ENCODE data around the gene CDC42SE1. TPM values are rescaled to one million over a fixed set of nuclear protein-coding genes. Genes with fewer than 3 reads are reported as not detected.

CDC42SE1 gene
- total and polyA plus RNA-seq, 9 of the 15 experiments (the other 6 are each of a cell fraction or from before 2014, with no cell fraction given): 78.1 to 189 (median 114) TPM

GRCh38 chr1:151070474-151071276 is 11.3 kb upstream of the CDC42SE1 start, which contains the start of gene GABPB2 (continued):
- TF ChIP-seq ZBTB40 (IDR thresholded peaks at IDR 0.05) (peak; percentile 82), ZBTB40 (CRISPR knock-in tag; IDR thresholded peaks at IDR 0.05) (no peak), POLR2A (conservative IDR thresholded peaks at IDR 0.05) (peak; percentile 91), GABPB1 (CRISPR knock-in tag; IDR thresholded peaks at IDR 0.05) (peak; percentile 85), HNRNPL (IDR thresholded peaks at IDR 0.05; ENCODE audit: low read depth, low read length) (no peak), ZNF717 (CRISPR knock-in tag; IDR thresholded peaks at IDR 0.05) (no peak), BDP1 (IDR thresholded peaks at IDR 0.05; ENCODE audit: insufficient read depth, insufficient read length) (no peak), ZNF274 (IDR thresholded peaks at IDR 0.05; ENCODE audit: borderline replicate concordance, low read depth, low read length) (no peak), GTF2A2 (tag; IDR thresholded peaks at IDR 0.05) (peak; percentile 85), NFRKB (IDR thresholded peaks at IDR 0.05; ENCODE audit: low read depth) (peak; percentile 100), SMARCA5 (IDR thresholded peaks at IDR 0.05) (peak; percentile 64; the same call in 1 of the 2 replicates), NR1H2 (CRISPR knock-in tag; IDR thresholded peaks at IDR 0.05) (no peak), ZNF347 (CRISPR knock-in tag; IDR thresholded peaks at IDR 0.05; ENCODE audit: low read depth) (no peak), CBX3 (IDR thresholded peaks at IDR 0.05; ENCODE audit: borderline replicate concordance in 1 of 2, low read length in 2 of 2) (peak in 1 of 2 experiments; percentile 81; a peak in 2 of 3 replicates), RBM22 (IDR thresholded peaks at IDR 0.05; ENCODE audit: low read depth, low read length, poor library complexity, severe bottlenecking) (no peak), YBX1 (IDR thresholded peaks at IDR 0.05) (no peak), RFX7 (CRISPR knock-in tag; IDR thresholded peaks at IDR 0.05) (no peak), THRA (IDR thresholded peaks at IDR 0.05) (no peak), ZNF253 (CRISPR knock-in tag; conservative IDR thresholded peaks at IDR 0.05) (no peak), ZNF212 (CRISPR knock-in tag; IDR thresholded peaks at IDR 0.05) (no peak), THRAP3 (IDR thresholded peaks at IDR 0.05; ENCODE audit: borderline replicate concordance) (peak; percentile 88; the same call in 1 of the 2 replicates)

Measured in K562 (cell line).